ENCODE data around the gene MCF2L.

- TF ChIP-seq EZH2 (IDR thresholded peaks at IDR 0.05; ENCODE audit: low read length) (no peak), CTCF (optimal IDR thresholded peaks at IDR 0.05 in 1 of 3, IDR thresholded peaks at IDR 0.05 in 1 of 3, conservative IDR thresholded peaks at IDR 0.05 in 1 of 3; ENCODE audit: extremely low read depth in 1 of 3, insufficient read depth in 2 of 3, low read length in 3 of 3) (no peak)
Measured at GRCh38 chr13:113027566-113027965, 58.6 kb downstream of the MCF2L start.

Data from keratinocyte (primary cell).